H1 (cell line): Measurements from ENCODE around the gene ABHD2. TPM values are rescaled to one million over a fixed set of nuclear protein-coding genes. Genes with fewer than 3 reads are reported as not detected.

ENCODE experiments used
- CTCF ChIA-PET: fragments of 300-600 bp; sonication (Branson Sonifier 250); formaldehyde crosslinking; loops from one replicate; lab custom pipeline; 2021; ENCODE audit not compliant: partially characterized antibody; lab: Charles Lee
- POLR2A ChIA-PET: fragments of 300-600 bp; sonication (Branson Sonifier 250); formaldehyde crosslinking; loops from one replicate; lab custom pipeline; 2021; ENCODE audit warnings: inconsistent platforms; ENCODE audit not compliant: partially characterized antibody; lab: Charles Lee
- DNase-seq, 2 experiments: peaks; one replicate each; pipeline versions ENCODE4 v3.0.0 to v3.0.0-alpha.2; 2010 to 2022; ENCODE audit warnings: low spot score in 2 of 2, low read depth in 1 of 2, mixed read lengths in 1 of 2
- FAIRE-seq: peaks from 2 replicates; lab custom pipeline; 2011; peaks lifted over from hg19 to GRCh38; lab: Jason Lieb, UNC
- H2AFZ ChIP-seq: 2 replicates; pipeline ENCODE4 v1.8.1; 2012; ENCODE audit warnings: low read length, inconsistent platforms
- H2AK5ac ChIP-seq: 2 replicates; pipeline ENCODE4 v1.6.1; 2013; ENCODE audit warnings: low read depth, low read length
- H2BK120ac ChIP-seq: replicated peaks from 2 replicates; pipeline ENCODE3; 2013; ENCODE audit warnings: low read depth, low read length, inconsistent platforms
- H2BK12ac ChIP-seq: 2 replicates; pipeline ENCODE4 v1.6.1; 2013; ENCODE audit warnings: low read depth, low read length
- H2BK15ac ChIP-seq: 2 replicates; pipeline ENCODE4 v1.6.1; 2013; ENCODE audit warnings: low read length
- H2BK20ac ChIP-seq: 2 replicates; pipeline ENCODE4 v1.6.1; 2013; ENCODE audit warnings: low read length
- H2BK5ac ChIP-seq: 2 replicates; pipeline ENCODE4 v1.6.1; 2013; ENCODE audit warnings: low read depth, low read length
- H3K14ac ChIP-seq: 2 replicates; pipeline ENCODE4 v1.6.1; 2013; ENCODE audit warnings: inconsistent platforms; ENCODE audit not compliant: insufficient read length
- H3K18ac ChIP-seq: 2 replicates; pipeline ENCODE4 v1.6.1; 2013; ENCODE audit warnings: low read length; ENCODE audit errors: extremely low read depth
- H3K23ac ChIP-seq: 2 replicates; pipeline ENCODE4 v1.6.1; 2013; ENCODE audit warnings: inconsistent platforms; ENCODE audit not compliant: insufficient read length
- H3K23me2 ChIP-seq: 2 replicates; pipeline ENCODE4 v1.6.1; 2013; ENCODE audit warnings: low read depth, low read length
- H3K27ac ChIP-seq: 2 replicates; pipeline ENCODE4 v1.6.1; 2011; ENCODE audit warnings: low read depth, low read length, inconsistent platforms
- H3K27me3 ChIP-seq, 4 experiments: replicated peaks in 1 of 4; 1 replicate in 1 of 4; 2 replicates in 3 of 4; pipeline versions ENCODE4 v1.6.1 to v1.8.1; 2011 to 2013; ENCODE audit warnings: low read length in 3 of 4, mild to moderate bottlenecking in 3 of 4, inconsistent platforms in 2 of 4, mixed read lengths in 2 of 4, moderate library complexity in 1 of 4; ENCODE audit not compliant: control insufficient read depth in 3 of 4, insufficient read depth in 3 of 4; ENCODE audit errors: extremely low read depth in 1 of 4
- H3K36me3 ChIP-seq, 4 experiments: 2 replicates each; pipeline versions ENCODE4 v1.6.1 to v1.8.1; 2011 to 2013; ENCODE audit warnings: mild to moderate bottlenecking in 4 of 4, low read length in 3 of 4, moderate library complexity in 2 of 4, control low read depth in 1 of 4, inconsistent platforms in 1 of 4; ENCODE audit not compliant: insufficient read depth in 4 of 4, control insufficient read depth in 2 of 4
- H3K4ac ChIP-seq: replicated peaks from 2 replicates; pipeline ENCODE3; 2013; ENCODE audit warnings: low read length, low read depth, mixed read lengths, inconsistent platforms; ENCODE audit not compliant: insufficient read length
- H3K4me1 ChIP-seq, 4 experiments: replicated peaks in 1 of 4; 1 replicate in 1 of 4; 2 replicates in 3 of 4; pipeline versions ENCODE4 v1.6.1 to v1.8.1; 2011 to 2013; ENCODE audit warnings: low read length in 3 of 4, inconsistent platforms in 2 of 4, mixed read lengths in 1 of 4; ENCODE audit not compliant: insufficient read depth in 4 of 4, control insufficient read depth in 3 of 4
- H3K4me2 ChIP-seq, 2 experiments: 2 replicates each; pipeline versions ENCODE4 v1.6.1 to v1.8.1; 2011 to 2013; ENCODE audit warnings: low read depth in 2 of 2, low read length in 2 of 2, control low read depth in 1 of 2, inconsistent platforms in 1 of 2, mild to moderate bottlenecking in 1 of 2; ENCODE audit not compliant: insufficient read depth in 1 of 2
- H3K4me3 ChIP-seq, 4 experiments: fragments of 200-600, 300-600 bp in 1 of 4; sonication (generic), shearing (Covaris generic), sonication (Bioruptor Twin) in 1 of 4; 2 replicates each; pipeline versions ENCODE4 v1.5.1 to v1.8.1; 2011 to 2016; ENCODE audit warnings: low read length in 4 of 4, low read depth in 3 of 4, control low read depth in 2 of 4, inconsistent platforms in 2 of 4, mild to moderate bottlenecking in 2 of 4, mixed read lengths in 1 of 4, moderate library complexity in 1 of 4; ENCODE audit not compliant: insufficient read depth in 2 of 4; ENCODE audit errors: extremely low read depth in 1 of 4
- H3K56ac ChIP-seq: replicated peaks from 2 replicates; pipeline ENCODE3; 2013; ENCODE audit warnings: low read depth, mild to moderate bottlenecking, mixed read lengths, low read length, inconsistent platforms; ENCODE audit not compliant: insufficient read length
- H3K79me1 ChIP-seq: 2 replicates; pipeline ENCODE4 v1.6.1; 2013; ENCODE audit warnings: low read depth, low read length, control low read depth
- H3K79me2 ChIP-seq, 2 experiments: 2 replicates each; pipeline versions ENCODE4 v1.6.1 to v1.8.1; 2012 to 2013; ENCODE audit warnings: low read length in 2 of 2, mild to moderate bottlenecking in 2 of 2, inconsistent platforms in 1 of 2; ENCODE audit not compliant: insufficient read depth in 2 of 2, control insufficient read depth in 1 of 2
- H3K9ac ChIP-seq, 4 experiments: replicated peaks in 1 of 4; 1 replicate in 1 of 4; 2 replicates in 3 of 4; pipeline versions ENCODE4 v1.6.1 to v1.8.1; 2011 to 2013; ENCODE audit warnings: low read depth in 3 of 4, low read length in 3 of 4, control low read depth in 2 of 4, mild to moderate bottlenecking in 2 of 4, moderate library complexity in 2 of 4, inconsistent platforms in 1 of 4; ENCODE audit errors: extremely low read depth in 1 of 4
- H3K9me3 ChIP-seq, 2 experiments: 2 replicates each; pipeline versions ENCODE4 v1.6.1 to v1.8.1; 2012 to 2013; ENCODE audit warnings: mild to moderate bottlenecking in 2 of 2, moderate library complexity in 2 of 2, control low read depth in 1 of 2, inconsistent platforms in 1 of 2, low read depth in 1 of 2, low read length in 1 of 2, mixed read lengths in 1 of 2; ENCODE audit not compliant: insufficient read depth in 2 of 2
- H4K20me1 ChIP-seq, 2 experiments: replicated peaks in 1 of 2; 2 replicates each; pipeline versions ENCODE3 to v1.8.1; 2011 to 2013; ENCODE audit warnings: inconsistent platforms in 2 of 2, low read length in 2 of 2, mild to moderate bottlenecking in 1 of 2; ENCODE audit not compliant: insufficient read depth in 2 of 2, control insufficient read depth in 1 of 2
- H4K5ac ChIP-seq: 2 replicates; pipeline ENCODE4 v1.6.1; 2013; ENCODE audit warnings: low read length, low read depth, mixed read lengths, inconsistent platforms; ENCODE audit not compliant: insufficient read length
- H4K8ac ChIP-seq: 2 replicates; pipeline ENCODE4 v1.8.0; 2013; ENCODE audit warnings: mild to moderate bottlenecking, moderate library complexity, low read length, inconsistent platforms; ENCODE audit not compliant: insufficient read depth; ENCODE audit errors: extremely low read depth
- H4K91ac ChIP-seq: replicated peaks from 2 replicates; pipeline ENCODE3; 2013; ENCODE audit warnings: low read length, mixed read lengths, inconsistent platforms; ENCODE audit not compliant: insufficient read length
- ATF3 ChIP-seq: IDR thresholded peaks from 2 replicates; pipeline ENCODE4 v1.6.1; 2011; ENCODE audit warnings: low read depth, mild to moderate bottlenecking, low read length; ENCODE audit not compliant: insufficient read depth
- CBX8 ChIP-seq: fragments of 300-800, 300-1000 bp; sonication (generic); IDR thresholded peaks from 2 replicates; pipeline ENCODE4 v1.7.1; 2016; ENCODE audit warnings: low read depth, low read length, borderline replicate concordance
- CHD1 ChIP-seq: IDR thresholded peaks from 2 replicates; pipeline ENCODE4 v1.6.1; 2012; ENCODE audit warnings: low read depth, low read length, improper control_type of control experiment
- GABPA ChIP-seq: IDR thresholded peaks from 2 replicates; pipeline ENCODE4 v1.6.1; 2011; ENCODE audit warnings: mild to moderate bottlenecking, low read length, moderate library complexity, borderline replicate concordance; ENCODE audit not compliant: insufficient read depth
- GTF2F1 ChIP-seq: IDR thresholded peaks from 2 replicates; pipeline ENCODE4 v1.6.1; 2012; ENCODE audit warnings: low read depth, low read length, improper control_type of control experiment, borderline replicate concordance
- KDM4A ChIP-seq: IDR thresholded peaks from one replicate; pipeline ENCODE4 v1.7.1; 2012; ENCODE audit warnings: low read depth, mild to moderate bottlenecking, moderate library complexity, low read length, inconsistent platforms; ENCODE audit not compliant: severe bottlenecking
- NANOG ChIP-seq: IDR thresholded peaks from 2 replicates; pipeline ENCODE4 v1.6.1; 2011; ENCODE audit warnings: low read length, low read depth, mild to moderate bottlenecking, inconsistent platforms; ENCODE audit not compliant: insufficient read depth, poor library complexity, severe bottlenecking
- PHF8 ChIP-seq: fragments of 200-600 bp; sonication (generic); conservative IDR thresholded peaks from 2 replicates; pipeline ENCODE4 v1.7.1; 2012; ENCODE audit warnings: low read depth, mild to moderate bottlenecking, inconsistent platforms, low read length, moderate library complexity
- POLR2A ChIP-seq, 2 experiments: IDR thresholded peaks; 1 replicate in 1 of 2; 2 replicates in 1 of 2; pipeline ENCODE4 v1.6.1; 2011; ENCODE audit warnings: low read depth in 2 of 2, low read length in 2 of 2, mild to moderate bottlenecking in 2 of 2; ENCODE audit errors: control extremely low read depth in 1 of 2
- RFX5 ChIP-seq: IDR thresholded peaks from 2 replicates; pipeline ENCODE4 v1.6.1; 2011; ENCODE audit warnings: low read depth, low read length, improper control_type of control experiment, borderline replicate concordance
- SIN3A ChIP-seq, 2 experiments: IDR thresholded peaks in 1 of 2; conservative IDR thresholded peaks in 1 of 2; 2 replicates each; pipeline ENCODE4 v1.6.1; 2011 to 2012; ENCODE audit warnings: low read length in 2 of 2, improper control_type of control experiment in 1 of 2, low read depth in 1 of 2, mild to moderate bottlenecking in 1 of 2
- SIRT6 ChIP-seq: IDR thresholded peaks from one replicate; pipeline ENCODE4 v1.7.1; 2012; ENCODE audit warnings: low read length, inconsistent platforms
- ZNF274 ChIP-seq: IDR thresholded peaks from 2 replicates; pipeline ENCODE4 v1.7.0; 2012; ENCODE audit warnings: low read length, borderline replicate concordance; ENCODE audit errors: extremely low read depth
- WGBS, 2 experiments: shearing (Covaris generic) in 1 of 2; methylation state at CpG; one replicate each; pipeline versions ENCODE4 v1.1.6 to v1.1.7; 2013 to 2015; ENCODE audit warnings: low lambda C conversion rate in 2 of 2, mixed read lengths in 2 of 2, inconsistent platforms in 1 of 2, low coverage in 1 of 2, missing lambda C conversion rate in 1 of 2; ENCODE audit not compliant: insufficient replicate concordance in 2 of 2, insufficient coverage in 1 of 2, insufficient read length in 1 of 2; ENCODE audit errors: extremely low coverage in 1 of 2, missing lambda C conversion rate in 1 of 2; 5-methylcytosine and 5-hydroxymethylcytosine counted together
- polyA plus RNA-seq, 7 experiments: library from polyadenylated mRNA; depleted of rRNA in 3 of 7; stranded (reverse) in 5 of 7; unstranded in 2 of 7; fragments of >200 nt in 5 of 7; fragments of 200-250 nt in 2 of 7; gene quantifications; 1 replicate in 5 of 7; 2 replicates in 1 of 7; 4 replicates in 1 of 7; pipeline versions ENCODE4 v1.2.1 to v1.2.3, GENCODE V29; 2011 to 2013; ENCODE audit warnings: missing spikeins in 2 of 7, mixed read lengths in 2 of 7
- total RNA-seq: library from RNA; stranded (reverse); fragmentation: NEBNext Ultra II Directional; extraction: Animal tissue kit (Norgen Biotek cat#: 25700); gene quantifications from 2 replicates; pipeline ENCODE4 v1.2.1, GENCODE V29; 2021

ABHD2 gene
- total and polyA plus RNA-seq, 2 of the 8 experiments (the other 6 are each of a cell fraction or from before 2014, with no cell fraction given), result 9.1 to 23.7 TPM

DNA sequence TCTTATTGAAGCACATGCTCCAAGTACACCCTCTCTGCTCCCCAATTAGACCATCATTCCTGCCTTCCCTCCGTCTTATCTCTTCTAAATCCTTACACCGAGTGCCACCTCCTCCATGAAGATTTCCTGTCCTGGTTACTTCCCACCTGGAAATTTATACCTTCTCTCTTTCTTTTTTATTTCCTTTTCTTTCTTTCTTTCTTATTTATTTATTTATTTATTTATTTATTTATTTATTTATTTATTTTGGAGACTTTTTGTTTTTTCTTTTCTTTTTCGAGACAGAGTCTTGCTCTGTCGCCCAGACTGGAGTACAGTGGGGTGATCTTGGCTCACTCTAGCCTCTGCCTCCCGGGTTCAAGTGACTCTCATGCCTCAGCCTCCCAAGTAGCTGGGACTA lies 45.9 kb upstream of the ABHD2 start:
- H2BK12ac ChIP-seq, result no peak overlapping the region
- no peak overlapping the region for H2BK120ac ChIP-seq
- H3K4me1 ChIP-seq, result peaks cover 0 to 2% (median 0%) of the 10 kb centered on the region in 4 experiments; a peak in 2 of 7 replicates
- no peak overlapping the region for H3K18ac ChIP-seq
- no peaks in the 10 kb centered on the region for H4K20me1 ChIP-seq
- H3K79me1 ChIP-seq, result 0 out of 2 replicates have a peak, but pooled peaks cover 3% of the 10 kb centered on the region
- no peak overlapping the region for H3K23ac ChIP-seq
- H2BK5ac ChIP-seq, result no peak overlapping the region
- no peak overlapping the region for H2BK20ac ChIP-seq
- H3K4ac ChIP-seq, result no peak overlapping the region
- FAIRE-seq (no peak), DNase-seq (no peak)
- H3K79me2 ChIP-seq, result no peaks in the 10 kb centered on the region
- H4K8ac ChIP-seq, result no peak overlapping the region
- H3K9me3 ChIP-seq, result no peaks in the 10 kb centered on the region
- H3K9ac ChIP-seq, result no peak overlapping the region
- H2BK15ac ChIP-seq, result no peak overlapping the region
- H2AK5ac ChIP-seq, result no peak overlapping the region
- H3K4me2 ChIP-seq, result no peak overlapping the region
- no peak overlapping the region for H4K91ac ChIP-seq
- no peak overlapping the region for H3K27ac ChIP-seq
- no peaks in the 10 kb centered on the region for H3K27me3 ChIP-seq
- H4K5ac ChIP-seq, result no peak overlapping the region
- H3K4me3 ChIP-seq, result no peak overlapping the region
- ChIA-PET CTCF (interaction anchor here (0.6 to 2.6 kb wide), 7 partner anchors 8 to 137 kb away, joined by 3 to 15 read pairs (median 4); no protein-coding TSS in a partner anchor), POLR2A (interaction anchor here (0.6 to 0.9 kb wide), 3 partner anchors 35 to 147 kb away, joined by 3 to 6 read pairs (median 3); partner anchors contain the start of genes ABHD2 and HAPLN3)
- H2AFZ ChIP-seq, result no peak overlapping the region
- H3K23me2 ChIP-seq, result no peaks in the 10 kb centered on the region; the same call in 1 of the 2 replicates
- 84% methylated on average over 5 of the region's 5 CpGs; no CpG with 5 or more reads in 1 of the 2 experiments for WGBS, 2 experiments
- no peak overlapping the region for H3K14ac ChIP-seq
- H3K56ac ChIP-seq, result no peak overlapping the region
- no peaks in the 10 kb centered on the region for H3K36me3 ChIP-seq
- TF ChIP-seq GTF2F1 (no peak), SIRT6 (no peak), GABPA (no peak), RFX5 (no peak), CHD1 (no peak), POLR2A (IDR thresholded peaks at IDR 0.05; ENCODE audit: control extremely low read depth in 1 of 2, low read depth in 2 of 2, low read length in 2 of 2) (no peak), NANOG (no peak), PHF8 (no peak), ZNF274 (no peak), SIN3A (conservative IDR thresholded peaks at IDR 0.05 in 1 of 2, IDR thresholded peaks at IDR 0.05 in 1 of 2; ENCODE audit: low read depth in 1 of 2, low read length in 2 of 2) (no peak), CBX8 (no peak), ATF3 (no peak), KDM4A (no peak)
